ENCODE data around the gene SLC9A3. TPM values are rescaled to one million over a fixed set of nuclear protein-coding genes. Genes with fewer than 3 reads are reported as not detected.

SLC9A3 gene
- total and polyA plus RNA-seq, 2 of the 13 experiments (the other 11 are each of a cell fraction or from before 2014, with no cell fraction given) = 1.5 to 1.8 TPM

- Histone ChIP-seq H3K9ac (ENCODE audit: insufficient read depth, low read depth, low read length) (no peak overlapping the region), H3K36me3 (replicated peaks in 1 of 2; ENCODE audit: control insufficient read depth in 1 of 2, insufficient read depth in 2 of 2, low read length in 2 of 2) (no peaks in the 10 kb centered on the region), H3K4me3 (replicated peaks in 1 of 3; ENCODE audit: insufficient read depth in 1 of 3, low read depth in 2 of 3, low read length in 3 of 3) (no peak overlapping the region), H3K27me3 (ENCODE audit: control insufficient read depth in 1 of 2, insufficient read depth in 2 of 2, low read length in 2 of 2) (no peaks in the 10 kb centered on the region), H2AFZ (ENCODE audit: low read length) (no peak overlapping the region), H3K9me3 (ENCODE audit: low read length) (no peaks in the 10 kb centered on the region), H4K20me1 (ENCODE audit: insufficient read depth, low read length) (no peaks in the 10 kb centered on the region), H3K79me2 (ENCODE audit: insufficient read depth, low read length) (no peaks in the 10 kb centered on the region), H3K4me1 (ENCODE audit: insufficient read depth, low read length) (no peaks in the 10 kb centered on the region), H3K4me2 (ENCODE audit: low read depth, low read length) (no peak overlapping the region), H3K27ac (ENCODE audit: extremely low read length, insufficient read depth, low read length) (no peak overlapping the region)
- ChIA-PET CTCF (ENCODE audit: low intra/inter-chr PET ratio, low total read pairs) (no interaction called here), POLR2A (no interaction called here)
- DNase-seq (ENCODE audit: low spot score) (no peak), FAIRE-seq (no peak), ATAC-seq (no peak)
- 76% methylated on average over 29 of the region's 32 CpGs for WGBS (ENCODE audit: low lambda C conversion rate)
- in situ Hi-C loops (cut with HindIII; ENCODE audit: extremely low pct_ligation_motif_present, low pct_unique_long_range_greater_than_20kb) (no loop called here), intact Hi-C loops (cut with micrococcal nuclease; ENCODE audit: unreplicated experiment) (no loop called here)
- no TSS peak for BruUV-seq (replicated peaks)
- TF ChIP-seq POLR2AphosphoS2 (IDR thresholded peaks at IDR 0.05; ENCODE audit: low read depth, low read length) (no peak), PHB2 (IDR thresholded peaks at IDR 0.05; ENCODE audit: partially characterized antibody) (no peak), MTA3 (CRISPR knock-in tag; IDR thresholded peaks at IDR 0.05) (no peak), CSRNP2 (CRISPR knock-in tag; conservative IDR thresholded peaks at IDR 0.05; ENCODE audit: low read depth) (no peak), JARID2 (CRISPR knock-in tag; IDR thresholded peaks at IDR 0.05; ENCODE audit: insufficient replicate concordance) (no peak), ZNF574 (CRISPR knock-in tag; IDR thresholded peaks at IDR 0.05) (no peak), ZNF670 (CRISPR knock-in tag; IDR thresholded peaks at IDR 0.05; ENCODE audit: borderline replicate concordance) (no peak), BHLHE40 (IDR thresholded peaks at IDR 0.05; ENCODE audit: low read length) (no peak), ZNF225 (CRISPR knock-in tag; IDR thresholded peaks at IDR 0.05) (no peak), ZFX (CRISPR knock-in tag; IDR thresholded peaks at IDR 0.05; ENCODE audit: low read depth) (no peak), ARHGAP35 (CRISPR knock-in tag; IDR thresholded peaks at IDR 0.05; ENCODE audit: borderline replicate concordance) (no peak), SOX13 (IDR thresholded peaks at IDR 0.05) (no peak), SOX13 (CRISPR knock-in tag; conservative IDR thresholded peaks at IDR 0.05 in 1 of 2, IDR thresholded peaks at IDR 0.05 in 1 of 2) (no peak), ZMAT3 (CRISPR knock-in tag; conservative IDR thresholded peaks at IDR 0.05) (no peak), ZNF879 (CRISPR knock-in tag; IDR thresholded peaks at IDR 0.05) (no peak), CBFB (CRISPR knock-in tag; IDR thresholded peaks at IDR 0.05) (no peak), ZBTB1 (CRISPR knock-in tag; IDR thresholded peaks at IDR 0.05; ENCODE audit: borderline replicate concordance) (no peak), YEATS2 (CRISPR knock-in tag; IDR thresholded peaks at IDR 0.05; ENCODE audit: borderline replicate concordance) (no peak), ZNF317 (CRISPR knock-in tag; IDR thresholded peaks at IDR 0.05) (no peak)
Observed at GRCh38 chr5:422323-423232, 101.7 kb downstream of the SLC9A3 start.

All from HepG2 (cell line).